Choroid plexus epithelial cell (primary cell): ENCODE data around the gene PHF2.
A peak's percentile ranks its signal among the peaks of the same experiment; 100 is the strongest.

Source experiments
- DNase-seq: peaks from one replicate; pipeline ENCODE4 v3.0.0-alpha.2; 2010; ENCODE audit warnings: low read depth
- H3K4me3 ChIP-seq: 2 replicates; pipeline ENCODE4 v1.5.1; 2011; ENCODE audit warnings: low read depth, mild to moderate bottlenecking, control low read depth, low read length, moderate library complexity
- CTCF ChIP-seq: conservative IDR thresholded peaks from 2 replicates; pipeline ENCODE4 v1.5.1; 2011; ENCODE audit warnings: low read depth, mild to moderate bottlenecking, control low read depth, inconsistent platforms, low read length, moderate library complexity

PHF2 gene

GRCh38 chr9:93680443-93681268 lies 104.3 kb downstream of the PHF2 start:
- DNase-seq = no peak
- TF ChIP-seq CTCF = peak; percentile 19
- H3K4me3 ChIP-seq = no peak overlapping the region

GRCh38 chr9:93681269-93682154 lies 105.1 kb downstream of the PHF2 start:
- TF ChIP-seq CTCF = no peak
- H3K4me3 ChIP-seq = no peak overlapping the region
- DNase-seq = no peak

- TF ChIP-seq CTCF = peak; percentile 86
- no peak overlapping the region for H3K4me3 ChIP-seq
- DNase-seq = peak; percentile 59
These were observed 106.0 kb downstream of the PHF2 start for GRCh38 chr9:93682155-93682968.

- no peak for DNase-seq
These were observed 107.1 kb downstream of the PHF2 start for GRCh38 chr9:93683331-93684134.

GRCh38 chr9:93684161-93684765 lies 107.9 kb downstream of the PHF2 start:
- H3K4me3 ChIP-seq = no peak overlapping the region
- no peak for TF ChIP-seq CTCF
- no peak for DNase-seq

More at GRCh38 chr9:93683331-93684134, 107.1 kb downstream of the PHF2 start:
- no peak overlapping the region for H3K4me3 ChIP-seq
- TF ChIP-seq CTCF = no peak
